Activated CD4-positive, alpha-beta memory T cell treated with anti-CD3 and anti-CD28 coated beads for 36 hours (primary cell): ENCODE measurements around the gene STXBP1. TPM values are rescaled to one million over a fixed set of nuclear protein-coding genes. Genes with fewer than 3 reads are reported as not detected.

Experiments
- CTCF ChIA-PET: fragments of 350-600 bp; sonication (Branson Sonifier 250); formaldehyde crosslinking; loops from one replicate; lab custom pipeline; 2021; ENCODE audit warnings: antibody characterized with exemption, inconsistent platforms; lab: Charles Lee
- POLR2A ChIA-PET: fragments of 350-600 bp; sonication (Branson Sonifier 250); formaldehyde crosslinking; loops from one replicate; lab custom pipeline; 2021; ENCODE audit warnings: antibody characterized with exemption; lab: Charles Lee
- DNase-seq: peaks from one replicate; pipeline ENCODE4 v3.0.0-alpha.2; 2020
- H3K27ac Mint-ChIP-seq: one replicate; pipeline ENCODE4 v1.8.0; 2021; ENCODE audit warnings: mixed read lengths
- H3K27me3 Mint-ChIP-seq: one replicate; pipeline ENCODE4 v1.8.0; 2021; ENCODE audit warnings: mixed read lengths
- H3K36me3 Mint-ChIP-seq: one replicate; pipeline ENCODE4 v1.8.0; 2021; ENCODE audit warnings: mixed read lengths
- H3K4me1 Mint-ChIP-seq: one replicate; pipeline ENCODE4 v1.8.0; 2021; ENCODE audit warnings: low read depth, mixed read lengths
- H3K4me3 Mint-ChIP-seq: one replicate; pipeline ENCODE4 v1.8.0; 2021; ENCODE audit warnings: mild to moderate bottlenecking, mixed read lengths
- H3K9me3 Mint-ChIP-seq: one replicate; pipeline ENCODE4 v1.8.0; 2021; ENCODE audit warnings: mixed read lengths
- intact Hi-C: fragments of 100-400 bp; cut with micrococcal nuclease; formaldehyde crosslinking; loops from one replicate; pipeline ENCODE4 v1.15.1; 2023
- total RNA-seq, 2 experiments: library from RNA; stranded (reverse); gene quantifications; one replicate each; pipeline ENCODE4 v1.2.3, GENCODE V29; 2021

Gene STXBP1
- total RNA-seq, 2 experiments from 2014 or later: 27.3 to 27.8 TPM

DNA sequence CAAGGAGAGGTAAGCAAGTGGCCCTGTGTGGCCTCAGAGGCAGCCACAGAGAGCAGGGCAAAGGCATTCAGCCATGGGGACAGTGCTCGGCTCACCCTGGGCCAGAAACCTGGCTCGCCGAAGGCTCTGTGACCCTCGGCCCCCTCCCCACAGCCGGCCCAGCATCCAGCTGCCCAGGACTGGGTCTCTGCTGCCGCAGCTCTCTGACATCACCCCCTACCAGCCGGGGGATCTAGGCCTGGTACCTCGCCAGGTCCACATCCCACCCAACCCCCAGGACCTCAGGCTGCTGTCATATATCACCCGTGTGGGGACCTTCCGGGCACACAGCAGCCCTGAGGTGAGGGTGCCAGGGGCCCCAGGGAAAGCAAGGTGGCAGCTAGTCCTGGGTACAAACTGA lies 100.8 kb downstream of the STXBP1 start:
- H3K36me3 Mint-ChIP-seq: no peaks in the 10 kb centered on the region
- peaks cover 24% of the 10 kb centered on the region for H3K4me1 Mint-ChIP-seq
- H3K4me3 Mint-ChIP-seq: no peak overlapping the region
- H3K27ac Mint-ChIP-seq: no peak overlapping the region
- DNase-seq: no peak
- ChIA-PET CTCF (interaction anchor here (0.6 to 2.8 kb wide), 2 partner anchors 22 to 68 kb away, joined by 3 to 14 read pairs; partner anchors contain the start of gene TOR2A), POLR2A (interaction anchor here (1.0 kb wide), 1 partner anchor 22 kb away, joined by 3 read pairs; the partner anchor contains the start of gene TOR2A)
- no peaks in the 10 kb centered on the region for H3K27me3 Mint-ChIP-seq
- intact Hi-C loops: no loop called here
- no peaks in the 10 kb centered on the region for H3K9me3 Mint-ChIP-seq

DNA sequence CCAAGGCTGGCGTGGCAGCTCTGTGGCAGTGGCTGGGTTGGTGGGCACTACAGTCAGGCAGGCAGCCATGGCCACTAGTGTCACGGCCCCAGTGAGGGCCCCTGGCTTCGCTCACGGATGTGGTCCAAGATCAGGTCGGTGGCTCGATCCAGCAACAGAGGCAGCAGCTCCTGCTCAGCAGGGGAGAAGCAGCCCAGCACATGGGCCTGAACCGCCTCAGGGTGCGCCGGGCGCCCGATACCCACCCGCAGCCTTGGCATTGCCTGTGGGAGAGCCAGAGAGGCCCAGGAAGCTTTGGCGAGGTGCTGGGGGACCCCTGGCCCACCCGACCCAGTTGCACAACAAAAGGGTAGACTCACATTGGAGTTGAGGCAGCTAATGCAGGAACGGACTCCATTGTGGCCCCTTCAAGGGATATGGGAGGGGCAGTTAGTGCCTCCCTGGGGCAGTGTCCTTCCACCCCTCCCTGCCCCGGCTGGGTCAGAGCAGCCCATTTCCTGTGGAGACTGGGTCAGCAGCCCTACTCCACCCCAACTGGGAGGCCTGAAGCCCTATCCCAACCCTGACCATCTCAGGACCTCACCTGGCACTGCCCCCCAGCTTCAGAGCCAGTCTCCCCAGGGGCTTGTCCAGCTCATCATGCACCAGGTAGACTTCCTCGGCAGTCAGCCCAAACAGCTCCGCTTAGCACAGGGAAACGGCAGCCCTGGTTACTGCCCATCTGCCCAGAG lies 102.1 kb downstream of the STXBP1 start:
- no peak for DNase-seq
- intact Hi-C loops: no loop called here
- Mint-ChIP-seq H3K9me3 (no peaks in the 10 kb centered on the region), H3K4me3 (peak overlapping the region; percentile 73), H3K27me3 (no peaks in the 10 kb centered on the region), H3K4me1 (peaks cover 23% of the 10 kb centered on the region), H3K27ac (no peak overlapping the region), H3K36me3 (no peaks in the 10 kb centered on the region)
- ChIA-PET POLR2A (no interaction called here), CTCF (interaction anchor here (1.0 to 3.7 kb wide), 4 partner anchors 9 to 188 kb away, joined by 3 to 41 read pairs (median 3); partner anchors contain the start of gene TOR2A)

DNA sequence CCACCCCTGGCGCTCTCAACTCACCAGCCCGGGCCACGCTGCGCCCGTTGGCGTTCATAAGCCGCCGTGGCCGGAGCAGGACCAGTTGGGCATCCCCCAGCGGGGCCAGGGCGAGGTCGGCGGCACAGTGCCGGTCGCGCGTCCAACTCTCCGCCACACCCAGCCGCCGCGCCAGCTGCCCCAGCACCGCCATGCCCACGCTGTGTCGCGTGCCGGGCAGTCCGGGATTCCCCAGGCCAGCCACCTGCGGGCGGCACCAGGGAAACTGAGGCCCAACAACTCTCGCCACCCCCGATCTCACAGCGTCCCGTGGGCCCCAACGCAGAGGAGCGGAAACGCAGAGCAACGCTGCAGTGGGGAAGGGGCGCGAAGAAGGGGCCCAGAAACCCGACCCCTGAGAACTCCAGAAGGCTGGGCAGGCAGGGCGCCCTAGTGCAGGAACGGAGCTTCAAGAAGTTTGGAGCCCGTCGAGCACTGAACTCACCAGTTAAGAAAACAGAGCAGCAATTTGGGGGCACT lies 102.9 kb downstream of the STXBP1 start:
- H3K4me1 Mint-ChIP-seq: peaks cover 28% of the 10 kb centered on the region
- intact Hi-C loops: loop anchor here (1.0 to 5.0 kb wide), 4 partner anchors 16 to 202 kb away; partner anchors contain the start of gene ST6GALNAC4
- no peaks in the 10 kb centered on the region for H3K27me3 Mint-ChIP-seq
- peak; percentile 32 for DNase-seq
- H3K4me3 Mint-ChIP-seq: peak overlapping the region; percentile 90
- peak overlapping the region; percentile 74 for H3K27ac Mint-ChIP-seq
- ChIA-PET POLR2A (interaction anchor here (0.7 to 1.6 kb wide), 5 partner anchors 9 to 263 kb away, joined by 3 to 6 read pairs (median 4); partner anchors contain the start of genes LRSAM1, RPL12 and TOR2A), CTCF (interaction anchor here (0.6 to 3.7 kb wide), 6 partner anchors 10 to 413 kb away, joined by 3 to 41 read pairs (median 3); partner anchors contain the start of genes ST6GALNAC4 and TOR2A)
- no peaks in the 10 kb centered on the region for H3K36me3 Mint-ChIP-seq
- H3K9me3 Mint-ChIP-seq: no peaks in the 10 kb centered on the region

DNA sequence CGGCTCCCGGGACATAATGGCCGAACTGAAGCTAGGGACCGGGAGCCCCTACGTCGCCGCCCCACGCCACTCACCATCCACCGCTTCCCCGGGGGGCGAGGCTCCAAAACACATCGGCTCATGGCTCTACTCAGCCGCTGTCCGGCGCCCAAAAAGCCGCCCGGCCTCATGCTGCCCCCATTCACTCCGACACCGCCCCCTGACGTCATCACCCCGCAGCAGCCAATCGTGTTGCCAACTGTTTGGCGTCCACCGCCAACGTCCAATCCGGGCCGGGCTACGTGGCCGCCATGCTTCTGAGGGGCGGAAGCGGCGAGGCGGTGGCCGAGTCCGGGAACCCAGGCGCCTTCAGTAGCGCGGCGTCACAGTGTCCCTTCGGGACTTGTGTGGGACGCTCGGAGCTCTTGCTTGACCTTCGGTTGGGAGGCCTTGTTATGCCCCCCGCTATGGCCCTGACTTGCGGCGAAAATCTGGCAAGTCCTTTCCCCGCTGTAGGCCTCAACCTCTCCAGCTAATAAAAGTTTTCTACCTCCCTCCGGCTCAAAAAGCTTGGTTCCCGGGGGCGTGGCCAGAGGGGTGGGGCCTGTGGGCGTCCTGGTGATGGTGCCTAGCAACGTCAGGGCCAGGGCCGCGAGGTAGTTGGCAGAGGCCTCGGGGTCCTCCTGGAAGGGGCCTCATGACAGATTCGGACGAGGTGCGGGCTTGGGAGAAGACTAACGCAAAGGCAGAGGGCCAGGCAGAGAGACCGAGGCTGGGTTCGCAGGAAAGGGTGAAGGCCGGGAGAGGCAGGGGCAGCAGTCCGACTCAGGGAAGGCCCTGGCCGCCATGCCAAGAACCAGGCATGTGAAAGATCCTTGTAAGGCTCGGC lies 103.6 kb downstream of the STXBP1 start, which contains the start of the genes PTRH1 and TTC16:
Gene PTRH1, minus strand, starts transcription at position 194 of the 868 bp plus-strand sequence. Its CDS starts 24 bp downstream, at position 170.
Gene TTC16, plus strand, starts transcription at position 610 of the 868 bp plus-strand sequence. Its CDS starts 67 bp downstream, at position 677.
- peak within 1 kb of the TSS; percentile 90 for H3K4me3 Mint-ChIP-seq

DNA sequence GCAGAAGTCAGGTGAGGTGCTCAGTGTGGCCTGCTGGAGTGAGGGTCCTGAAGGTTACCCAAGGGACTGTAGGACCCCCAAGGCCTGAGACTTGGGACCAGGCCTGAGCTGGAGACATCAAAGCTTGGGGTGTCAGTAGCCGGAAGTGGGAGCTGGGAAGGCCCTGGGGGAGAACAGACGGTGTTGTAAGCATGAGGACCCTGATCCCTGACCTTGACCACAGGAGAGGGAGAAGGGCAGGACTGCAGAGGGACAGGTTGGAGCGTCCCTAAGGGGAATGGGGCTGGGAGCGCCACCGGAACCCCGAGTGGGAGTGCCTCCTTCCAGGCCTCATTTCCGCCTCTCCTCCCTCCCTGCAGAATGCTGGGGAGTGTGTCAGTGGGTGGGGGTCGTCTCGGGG lies 104.3 kb downstream of the STXBP1 start:
- no peak for DNase-seq
- Mint-ChIP-seq H3K4me3 (peak overlapping the region; percentile 90), H3K27me3 (no peaks in the 10 kb centered on the region), H3K36me3 (no peaks in the 10 kb centered on the region), H3K27ac (peak overlapping the region; percentile 74), H3K9me3 (no peaks in the 10 kb centered on the region), H3K4me1 (peaks cover 28% of the 10 kb centered on the region)
- ChIA-PET CTCF (interaction anchor here (2.1 to 3.7 kb wide), 2 partner anchors 18 to 191 kb away, joined by 5 to 41 read pairs; partner anchors contain the start of gene TOR2A), POLR2A (interaction anchor here (1.1 to 1.6 kb wide), 4 partner anchors 14 to 265 kb away, joined by 3 to 6 read pairs (median 4); partner anchors contain the start of genes LRSAM1, RPL12 and TOR2A)
- intact Hi-C loops: loop anchor here (5.0 kb wide), 1 partner anchor 201 kb away; the partner anchor contains the start of gene ST6GALNAC4

More for the DNA sequence above, 103.6 kb downstream of the STXBP1 start, which contains the start of the genes PTRH1 and TTC16:
- no peaks in the 10 kb centered on the region for H3K9me3 Mint-ChIP-seq
- ChIA-PET CTCF (interaction anchor here (0.6 to 3.7 kb wide), 5 partner anchors 11 to 413 kb away, joined by 3 to 41 read pairs (median 3); partner anchors contain the start of genes ST6GALNAC4 and TOR2A), POLR2A (interaction anchor here (0.7 to 1.6 kb wide), 6 partner anchors 10 to 264 kb away, joined by 3 to 6 read pairs (median 4); partner anchors contain the start of genes LRSAM1, RPL12 and TOR2A)
- peak; percentile 98 for DNase-seq
- intact Hi-C loops: loop anchor here (1.0 to 5.0 kb wide), 4 partner anchors 16 to 202 kb away; partner anchors contain the start of gene ST6GALNAC4
- peaks cover 29% of the 10 kb centered on the region for H3K4me1 Mint-ChIP-seq
- peak within 1 kb of the TSS; percentile 74 for H3K27ac Mint-ChIP-seq
- no peaks in the 10 kb centered on the region for H3K27me3 Mint-ChIP-seq
- H3K36me3 Mint-ChIP-seq: no peaks in the 10 kb centered on the region

DNA sequence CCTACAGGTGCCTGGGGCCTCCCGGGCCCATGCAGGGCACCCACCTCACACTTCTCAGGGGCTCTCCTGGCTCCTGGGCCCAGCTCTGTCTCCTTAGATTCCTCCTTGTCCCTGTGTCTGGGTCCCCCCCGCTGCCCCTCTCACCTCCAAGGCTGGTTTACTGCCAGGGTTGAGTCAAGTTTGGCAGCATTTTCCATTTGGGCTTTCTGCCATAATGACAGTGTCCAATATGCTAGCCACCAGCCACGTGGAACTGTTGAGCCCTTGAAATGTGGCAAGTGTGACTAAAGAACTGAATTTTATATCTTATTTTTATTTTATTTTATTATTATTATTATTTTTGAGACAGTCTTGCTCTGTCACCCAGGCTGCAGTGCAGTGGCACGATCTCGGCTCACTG lies 105.7 kb downstream of the STXBP1 start:
- ChIA-PET POLR2A (no interaction called here), CTCF (interaction anchor here (3.7 kb wide), 1 partner anchor 17 kb away, joined by 41 read pairs; the partner anchor contains the start of gene TOR2A)
- Mint-ChIP-seq H3K4me1 (peaks cover 24% of the 10 kb centered on the region), H3K27me3 (no peaks in the 10 kb centered on the region), H3K27ac (no peak overlapping the region), H3K9me3 (no peaks in the 10 kb centered on the region), H3K36me3 (no peaks in the 10 kb centered on the region), H3K4me3 (no peak overlapping the region)
- intact Hi-C loops: loop anchor here (5.0 kb wide), 1 partner anchor 200 kb away; the partner anchor contains the start of gene ST6GALNAC4
- DNase-seq: no peak

DNA sequence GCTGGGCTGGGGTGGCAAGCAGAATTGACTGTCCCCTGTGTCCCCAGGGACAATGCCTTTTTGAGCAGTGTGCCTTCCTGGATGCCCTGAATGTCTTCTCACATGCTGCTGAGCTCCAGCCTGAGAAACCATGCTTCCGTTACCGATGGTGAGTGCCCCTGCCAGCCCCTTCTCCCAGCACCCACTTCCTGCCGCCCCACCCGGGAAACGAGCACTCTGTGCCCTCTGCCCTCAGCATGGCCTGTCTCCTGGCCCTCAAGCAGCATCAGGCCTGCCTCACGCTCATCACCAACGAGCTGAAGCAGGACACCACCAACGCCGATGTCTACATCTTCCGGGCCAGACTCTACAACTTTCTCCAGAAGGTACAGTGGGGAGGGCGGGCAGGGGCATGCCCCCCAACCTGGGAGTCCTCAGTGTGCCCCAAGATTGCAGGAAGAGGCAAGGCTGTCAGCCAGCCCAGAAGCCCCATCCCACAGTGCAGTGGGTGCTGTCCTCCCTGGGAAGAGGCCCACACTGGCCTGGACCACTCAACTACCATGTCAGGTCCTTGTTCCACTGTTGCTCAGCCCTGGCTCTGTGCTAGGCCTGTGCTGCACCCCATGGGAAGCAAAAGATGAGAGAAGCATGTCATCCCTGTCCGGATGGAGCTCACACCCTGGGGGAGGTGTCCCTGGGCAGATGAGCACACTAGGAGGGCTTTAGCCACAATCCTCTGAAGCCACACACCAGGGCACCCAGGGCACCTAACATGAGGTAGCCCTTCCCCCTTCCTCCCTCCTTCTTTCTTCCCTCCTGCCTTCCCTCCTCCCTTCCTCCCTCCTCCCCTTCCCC lies 108.2 kb downstream of the STXBP1 start:
- no peaks in the 10 kb centered on the region for H3K27me3 Mint-ChIP-seq
- peak; percentile 27 for DNase-seq
- peak overlapping the region; percentile 2 for H3K4me3 Mint-ChIP-seq
- POLR2A ChIA-PET: interaction anchor here (0.5 to 1.5 kb wide), 2 partner anchors 14 to 602 kb away, joined by 3 read pairs; partner anchors contain the start of gene TOR2A
- peak overlapping the region; percentile 47 for H3K27ac Mint-ChIP-seq
- intact Hi-C loops: no loop called here
- no peaks in the 10 kb centered on the region for H3K9me3 Mint-ChIP-seq
- CTCF ChIA-PET: interaction anchor here (2.6 kb wide), 1 partner anchor 15 kb away, joined by 14 read pairs; the partner anchor contains the start of gene TOR2A
- peaks cover 21% of the 10 kb centered on the region for H3K4me1 Mint-ChIP-seq
- no peaks in the 10 kb centered on the region for H3K36me3 Mint-ChIP-seq

DNA sequence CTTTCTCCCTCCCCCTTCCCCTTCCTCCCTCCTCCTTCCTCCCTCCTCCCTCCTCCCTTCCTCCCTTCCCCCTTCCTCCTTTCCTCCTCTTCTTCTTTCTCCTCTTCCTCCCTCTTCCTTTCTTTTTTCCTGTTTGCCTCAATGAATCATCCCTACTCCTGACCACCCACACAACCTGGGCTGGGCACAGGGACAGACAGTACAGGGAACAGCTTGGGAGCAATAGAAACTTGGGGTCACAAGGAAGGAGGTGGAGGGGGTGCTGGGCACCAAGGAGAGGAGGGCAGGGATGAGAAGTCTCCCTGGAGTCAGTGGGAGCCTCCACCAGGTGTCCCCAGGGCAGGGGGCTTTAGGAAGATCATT lies 108.8 kb downstream of the STXBP1 start:
- Mint-ChIP-seq H3K4me3 (no peak overlapping the region), H3K36me3 (no peaks in the 10 kb centered on the region), H3K27ac (peak overlapping the region; percentile 23), H3K9me3 (no peaks in the 10 kb centered on the region), H3K4me1 (peaks cover 21% of the 10 kb centered on the region), H3K27me3 (no peaks in the 10 kb centered on the region)
- POLR2A ChIA-PET: interaction anchor here (1.5 kb wide), 1 partner anchor 14 kb away, joined by 3 read pairs; the partner anchor contains the start of gene TOR2A
- CTCF ChIA-PET: interaction anchor here (2.6 kb wide), 1 partner anchor 14 kb away, joined by 14 read pairs; the partner anchor contains the start of gene TOR2A
- no peak for DNase-seq
- intact Hi-C loops: no loop called here

DNA sequence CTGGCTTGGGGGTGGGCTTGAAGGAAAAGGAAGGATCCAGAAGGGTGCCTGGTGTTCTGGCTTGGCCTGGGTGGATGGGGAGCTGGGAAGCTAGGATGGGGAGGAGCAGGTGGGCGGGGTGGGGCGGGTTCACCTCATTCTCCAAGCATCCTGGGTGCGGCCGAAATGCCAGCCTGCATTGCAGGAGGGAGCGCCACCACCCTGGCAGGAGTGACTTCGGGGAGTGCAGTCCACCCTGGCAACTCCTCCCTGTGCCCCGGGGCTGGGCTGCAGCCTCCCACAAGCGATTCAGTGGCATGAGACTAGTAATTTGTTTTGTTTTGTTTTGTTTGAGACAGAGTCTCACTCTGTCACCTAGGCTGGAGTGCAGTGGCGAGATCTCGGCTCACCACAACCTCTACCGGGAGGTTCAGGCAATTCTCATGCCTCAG lies 109.3 kb downstream of the STXBP1 start:
- ChIA-PET CTCF (no interaction called here), POLR2A (no interaction called here)
- Mint-ChIP-seq H3K4me1 (peaks cover 15% of the 10 kb centered on the region), H3K9me3 (no peaks in the 10 kb centered on the region), H3K36me3 (no peaks in the 10 kb centered on the region), H3K27me3 (no peaks in the 10 kb centered on the region), H3K4me3 (no peak overlapping the region), H3K27ac (no peak overlapping the region)
- DNase-seq: no peak
- intact Hi-C loops: no loop called here

DNA sequence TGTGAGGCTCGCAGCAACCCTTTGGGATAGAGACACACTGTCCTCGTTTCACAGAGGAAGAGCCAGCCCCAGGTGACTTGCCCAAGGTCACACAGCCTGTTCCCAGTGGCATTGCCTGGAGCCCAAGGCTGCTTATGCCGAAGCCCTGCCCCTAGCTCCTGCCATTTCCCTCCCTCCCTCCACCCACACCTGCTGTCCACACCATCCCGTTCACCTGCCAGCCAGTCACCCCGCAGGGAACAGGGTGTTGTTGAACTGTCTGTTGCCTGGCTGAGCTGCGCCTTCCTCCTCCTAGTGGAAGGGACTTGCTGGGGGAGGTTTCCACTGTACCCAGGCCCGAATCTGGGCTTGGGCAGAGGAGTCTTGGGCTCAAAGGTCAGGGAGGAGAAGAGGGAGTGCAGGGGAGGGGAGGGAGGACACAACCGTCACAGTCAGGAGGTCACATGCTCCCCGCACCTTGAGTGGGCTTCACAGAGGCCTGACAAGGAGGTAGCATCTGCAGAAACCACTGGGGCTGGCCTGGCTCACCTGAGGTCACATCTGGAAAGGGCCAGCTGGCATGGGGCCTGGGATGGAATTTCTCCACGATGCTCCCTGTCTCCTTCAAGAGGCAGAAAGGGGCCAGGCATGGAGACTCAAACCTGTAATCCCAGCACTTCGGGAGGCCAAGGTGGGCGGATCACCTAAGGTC lies 110.1 kb downstream of the STXBP1 start:
- H3K4me1 Mint-ChIP-seq: peaks cover 15% of the 10 kb centered on the region
- ChIA-PET CTCF (no interaction called here), POLR2A (no interaction called here)
- no peaks in the 10 kb centered on the region for H3K36me3 Mint-ChIP-seq
- H3K9me3 Mint-ChIP-seq: no peaks in the 10 kb centered on the region
- no peak overlapping the region for H3K4me3 Mint-ChIP-seq
- DNase-seq: no peak
- H3K27ac Mint-ChIP-seq: peak overlapping the region; percentile 33
- intact Hi-C loops: no loop called here
- H3K27me3 Mint-ChIP-seq: no peaks in the 10 kb centered on the region
